Measurements from ENCODE around the gene CCBE1. TPM values are rescaled to one million over a fixed set of nuclear protein-coding genes. Genes with fewer than 3 reads are reported as not detected.

CCBE1 gene
- total and polyA plus RNA-seq, 4 donors: 0.99 to 2.7 (median 1.9) TPM

- no peak for DNase-seq (ENCODE audit: low read depth in 4 of 6, low spot score in 6 of 6)
- Histone ChIP-seq H3K4me1 (ENCODE audit: control insufficient read depth, insufficient read depth, low read length) (no peaks in the 10 kb centered on the region), H3K36me3 (ENCODE audit: control insufficient read depth, insufficient read depth, low read length) (no peaks in the 10 kb centered on the region), H3K9me3 (ENCODE audit: control insufficient read depth, insufficient read depth, low read length) (no peaks in the 10 kb centered on the region), H3K27ac (ENCODE audit: low read depth, low read length) (no peak overlapping the region), H3K4me3 (ENCODE audit: low read depth, low read length) (no peak overlapping the region), H3K27me3 (ENCODE audit: control insufficient read depth, insufficient read depth, low read length) (no peaks in the 10 kb centered on the region)
- WGBS (ENCODE audit: insufficient coverage): 95% methylated on average over 3 of the region's 3 CpGs
Observed at GRCh38 chr18:59604877-59605276, 92.3 kb downstream of the CCBE1 start.

GRCh38 chr18:59597049-59597448, 100.2 kb downstream of the CCBE1 start:
- Histone ChIP-seq H3K4me1 (ENCODE audit: control insufficient read depth, insufficient read depth, low read length) (no peaks in the 10 kb centered on the region), H3K27ac (ENCODE audit: low read depth, low read length) (no peak overlapping the region), H3K36me3 (ENCODE audit: control insufficient read depth, insufficient read depth, low read length) (no peaks in the 10 kb centered on the region), H3K27me3 (ENCODE audit: control insufficient read depth, insufficient read depth, low read length) (no peaks in the 10 kb centered on the region), H3K9me3 (ENCODE audit: control insufficient read depth, insufficient read depth, low read length) (no peaks in the 10 kb centered on the region), H3K4me3 (ENCODE audit: low read depth, low read length) (no peak overlapping the region)
- no peak for DNase-seq (ENCODE audit: low read depth in 4 of 6, low spot score in 6 of 6)
- WGBS (ENCODE audit: insufficient coverage): no CpG with 5 or more reads among the region's 3 CpGs

GRCh38 chr18:59593291-59593717, 103.9 kb downstream of the CCBE1 start:
- no peak overlapping the region for H3K4me3 ChIP-seq (ENCODE audit: low read depth, low read length)
- H3K9me3 ChIP-seq (ENCODE audit: control insufficient read depth, insufficient read depth, low read length): no peaks in the 10 kb centered on the region
- H3K36me3 ChIP-seq (ENCODE audit: control insufficient read depth, insufficient read depth, low read length): no peaks in the 10 kb centered on the region
- no peak overlapping the region for H3K27ac ChIP-seq (ENCODE audit: low read depth, low read length)
- H3K4me1 ChIP-seq (ENCODE audit: control insufficient read depth, insufficient read depth, low read length): no peaks in the 10 kb centered on the region
- no peak for DNase-seq (ENCODE audit: low read depth in 4 of 6, low spot score in 6 of 6)
- no peaks in the 10 kb centered on the region for H3K27me3 ChIP-seq (ENCODE audit: control insufficient read depth, insufficient read depth, low read length)

- Histone ChIP-seq H3K9me3 (ENCODE audit: control insufficient read depth, insufficient read depth, low read length) (no peaks in the 10 kb centered on the region), H3K4me1 (ENCODE audit: control insufficient read depth, insufficient read depth, low read length) (no peaks in the 10 kb centered on the region), H3K4me3 (ENCODE audit: low read depth, low read length) (no peak overlapping the region), H3K27me3 (ENCODE audit: control insufficient read depth, insufficient read depth, low read length) (no peaks in the 10 kb centered on the region), H3K27ac (ENCODE audit: low read depth, low read length) (no peak overlapping the region), H3K36me3 (ENCODE audit: control insufficient read depth, insufficient read depth, low read length) (no peaks in the 10 kb centered on the region)
- WGBS (ENCODE audit: insufficient coverage): 90% methylated on average over 2 of the region's 3 CpGs
- no peak for DNase-seq (ENCODE audit: low read depth in 4 of 6, low spot score in 6 of 6)
Observed at GRCh38 chr18:59592624-59593023, 104.6 kb downstream of the CCBE1 start.

- Histone ChIP-seq H3K4me3 (ENCODE audit: low read depth, low read length) (no peak overlapping the region), H3K4me1 (ENCODE audit: control insufficient read depth, insufficient read depth, low read length) (no peaks in the 10 kb centered on the region), H3K9me3 (ENCODE audit: control insufficient read depth, insufficient read depth, low read length) (no peaks in the 10 kb centered on the region), H3K27me3 (ENCODE audit: control insufficient read depth, insufficient read depth, low read length) (no peaks in the 10 kb centered on the region), H3K36me3 (ENCODE audit: control insufficient read depth, insufficient read depth, low read length) (no peaks in the 10 kb centered on the region), H3K27ac (ENCODE audit: low read depth, low read length) (no peak overlapping the region)
- no peak for DNase-seq (ENCODE audit: low read depth in 4 of 6, low spot score in 6 of 6)
- no CpG with 5 or more reads among the region's 1 CpG for WGBS (ENCODE audit: insufficient coverage)
Observed at GRCh38 chr18:59582395-59582794, 114.8 kb downstream of the CCBE1 start.

GRCh38 chr18:59579509-59579908, 117.7 kb downstream of the CCBE1 start:
- Histone ChIP-seq H3K36me3 (ENCODE audit: control insufficient read depth, insufficient read depth, low read length) (no peaks in the 10 kb centered on the region), H3K4me3 (ENCODE audit: low read depth, low read length) (no peak overlapping the region), H3K9me3 (ENCODE audit: control insufficient read depth, insufficient read depth, low read length) (no peaks in the 10 kb centered on the region), H3K27me3 (ENCODE audit: control insufficient read depth, insufficient read depth, low read length) (peaks cover 3% of the 10 kb centered on the region), H3K4me1 (ENCODE audit: control insufficient read depth, insufficient read depth, low read length) (no peaks in the 10 kb centered on the region), H3K27ac (ENCODE audit: low read depth, low read length) (no peak overlapping the region)
- DNase-seq (ENCODE audit: low read depth in 4 of 6, low spot score in 6 of 6): no peak
- 89% methylated on average over 6 of the region's 7 CpGs for WGBS (ENCODE audit: insufficient coverage)

GRCh38 chr18:59577386-59577655, 119.9 kb downstream of the CCBE1 start:
- Histone ChIP-seq H3K27me3 (ENCODE audit: control insufficient read depth, insufficient read depth, low read length) (peaks cover 3% of the 10 kb centered on the region), H3K9me3 (ENCODE audit: control insufficient read depth, insufficient read depth, low read length) (no peaks in the 10 kb centered on the region), H3K4me1 (ENCODE audit: control insufficient read depth, insufficient read depth, low read length) (no peaks in the 10 kb centered on the region), H3K4me3 (ENCODE audit: low read depth, low read length) (no peak overlapping the region), H3K27ac (ENCODE audit: low read depth, low read length) (no peak overlapping the region), H3K36me3 (ENCODE audit: control insufficient read depth, insufficient read depth, low read length) (no peaks in the 10 kb centered on the region)
- no peak for DNase-seq (ENCODE audit: low read depth in 4 of 6, low spot score in 6 of 6)
- WGBS (ENCODE audit: insufficient coverage): no CpG with 5 or more reads among the region's 1 CpG

- peak in 2 of 6 donors; percentile 29 to 35 for DNase-seq (ENCODE audit: low read depth in 4 of 6, low spot score in 6 of 6)
- no peaks in the 10 kb centered on the region for H3K4me1 ChIP-seq (ENCODE audit: control insufficient read depth, insufficient read depth, low read length)
- H3K36me3 ChIP-seq (ENCODE audit: control insufficient read depth, insufficient read depth, low read length): no peaks in the 10 kb centered on the region
- H3K4me3 ChIP-seq (ENCODE audit: low read depth, low read length): no peak overlapping the region
- H3K27ac ChIP-seq (ENCODE audit: low read depth, low read length): no peak overlapping the region
- peaks cover 3% of the 10 kb centered on the region for H3K27me3 ChIP-seq (ENCODE audit: control insufficient read depth, insufficient read depth, low read length)
- WGBS (ENCODE audit: insufficient coverage): 73% methylated on average over 8 of the region's 10 CpGs
- H3K9me3 ChIP-seq (ENCODE audit: control insufficient read depth, insufficient read depth, low read length): no peaks in the 10 kb centered on the region
Observed at GRCh38 chr18:59576541-59577385, 120.5 kb downstream of the CCBE1 start.

GRCh38 chr18:59575995-59576394, 121.2 kb downstream of the CCBE1 start:
- WGBS (ENCODE audit: insufficient coverage): no CpG with 5 or more reads among the region's 4 CpGs
- no peaks in the 10 kb centered on the region for H3K4me1 ChIP-seq (ENCODE audit: control insufficient read depth, insufficient read depth, low read length)

GRCh38 chr18:59573962-59574361, 123.3 kb downstream of the CCBE1 start:
- Histone ChIP-seq H3K4me1 (ENCODE audit: control insufficient read depth, insufficient read depth, low read length) (peaks cover 5% of the 10 kb centered on the region), H3K4me3 (ENCODE audit: low read depth, low read length) (no peak overlapping the region), H3K27ac (ENCODE audit: low read depth, low read length) (no peak overlapping the region), H3K9me3 (ENCODE audit: control insufficient read depth, insufficient read depth, low read length) (no peaks in the 10 kb centered on the region), H3K36me3 (ENCODE audit: control insufficient read depth, insufficient read depth, low read length) (no peaks in the 10 kb centered on the region), H3K27me3 (ENCODE audit: control insufficient read depth, insufficient read depth, low read length) (peaks cover 3% of the 10 kb centered on the region)
- peak in 1 of 6 donors; percentile 11 for DNase-seq (ENCODE audit: low read depth in 4 of 6, low spot score in 6 of 6)
- WGBS (ENCODE audit: insufficient coverage): no CpG with 5 or more reads among the region's 2 CpGs

More at GRCh38 chr18:59575995-59576394, 121.2 kb downstream of the CCBE1 start:
- Histone ChIP-seq H3K9me3 (ENCODE audit: control insufficient read depth, insufficient read depth, low read length) (no peaks in the 10 kb centered on the region), H3K4me3 (ENCODE audit: low read depth, low read length) (no peak overlapping the region), H3K36me3 (ENCODE audit: control insufficient read depth, insufficient read depth, low read length) (no peaks in the 10 kb centered on the region), H3K27me3 (ENCODE audit: control insufficient read depth, insufficient read depth, low read length) (peaks cover 3% of the 10 kb centered on the region), H3K27ac (ENCODE audit: low read depth, low read length) (no peak overlapping the region)
- no peak for DNase-seq (ENCODE audit: low read depth in 4 of 6, low spot score in 6 of 6)
